Measurements from ENCODE around the gene KIF12.
"Not testable (repeated sequence)": the region's sequence is repeated elsewhere in the genome, so short reads cannot be mapped to it uniquely, and the experiment has no call there.

KIF12 gene

GRCh38 chr9:114098936-114099668, at the start of gene KIF12:
Gene KIF12 (minus strand): TSS chr9:114099292. CDS start chr9:114099276, 16 bp downstream.
- no peak for DNase-seq

GRCh38 chr9:114146735-114147134, 47.6 kb upstream of the KIF12 start:
- no peak for DNase-seq

- DNase-seq, result peak in 1 of 2 experiments; percentile 27
Observed at GRCh38 chr9:114143234-114143633, 44.1 kb upstream of the KIF12 start.

GRCh38 chr9:114141553-114142402, 42.7 kb upstream of the KIF12 start:
- peak in 1 of 2 experiments; percentile 28 for DNase-seq

- DNase-seq, result no peak
Observed at GRCh38 chr9:114140850-114141249, 41.8 kb upstream of the KIF12 start.

- no peak for DNase-seq
Observed at GRCh38 chr9:114140401-114140800, 41.3 kb upstream of the KIF12 start.

- no peak for DNase-seq
Observed at GRCh38 chr9:114139071-114139470, 40.0 kb upstream of the KIF12 start.

GRCh38 chr9:114138552-114138971, 39.5 kb upstream of the KIF12 start:
- DNase-seq, result peak in 1 of 2 experiments; percentile 4

- DNase-seq, result no peak
Observed at GRCh38 chr9:114137831-114138230, 38.7 kb upstream of the KIF12 start.

GRCh38 chr9:114134827-114135396, 35.8 kb upstream of the KIF12 start:
- DNase-seq, result no peak

GRCh38 chr9:114132550-114132918, 33.4 kb upstream of the KIF12 start:
- no peak for DNase-seq

- no peak for DNase-seq
Observed at GRCh38 chr9:114131808-114132549, 32.9 kb upstream of the KIF12 start.

- DNase-seq, result no peak
Observed at GRCh38 chr9:114130624-114131277, 31.7 kb upstream of the KIF12 start.

GRCh38 chr9:114130141-114130540, 31.0 kb upstream of the KIF12 start:
- no peak for DNase-seq

GRCh38 chr9:114128759-114129158, 29.7 kb upstream of the KIF12 start:
- DNase-seq, result not testable (repeated sequence)

GRCh38 chr9:114126247-114127060, 27.4 kb upstream of the KIF12 start:
- no peak for DNase-seq

GRCh38 chr9:114125476-114126013, 26.5 kb upstream of the KIF12 start:
- DNase-seq, result no peak

- DNase-seq, result no peak
Observed at GRCh38 chr9:114124666-114125475, 25.8 kb upstream of the KIF12 start.

- no peak for DNase-seq
Observed at GRCh38 chr9:114124138-114124537, 25.0 kb upstream of the KIF12 start.
